ENCODE data around the gene CDON.
"Not testable (repeated sequence)": the region's sequence is repeated elsewhere in the genome, so short reads cannot be mapped to it uniquely, and the experiment has no call there.

CDON gene

GRCh38 chr11:126048197-126048596 lies 14.5 kb downstream of the CDON start:
- DNase-seq (ENCODE audit: low read depth, low spot score), result no peak

- no peak for DNase-seq (ENCODE audit: low read depth, low spot score)
These were observed 16.0 kb downstream of the CDON start for GRCh38 chr11:126046570-126047195.

- no peak for DNase-seq (ENCODE audit: low read depth, low spot score)
These were observed 23.0 kb downstream of the CDON start for GRCh38 chr11:126039485-126040271.

- no peak for DNase-seq (ENCODE audit: low read depth, low spot score)
These were observed 26.9 kb downstream of the CDON start for GRCh38 chr11:126035718-126036117.

GRCh38 chr11:126034933-126035425 lies 27.7 kb downstream of the CDON start:
- DNase-seq (ENCODE audit: low read depth, low spot score), result no peak

- no peak for DNase-seq (ENCODE audit: low read depth, low spot score)
These were observed 28.4 kb downstream of the CDON start for GRCh38 chr11:126034039-126034932.

- no peak for DNase-seq (ENCODE audit: low read depth, low spot score)
These were observed 30.3 kb downstream of the CDON start for GRCh38 chr11:126032375-126032774.

- no peak for DNase-seq (ENCODE audit: low read depth, low spot score)
These were observed 32.9 kb downstream of the CDON start for GRCh38 chr11:126029805-126030204.

GRCh38 chr11:126029237-126029636 lies 33.4 kb downstream of the CDON start:
- DNase-seq (ENCODE audit: low read depth, low spot score), result no peak

GRCh38 chr11:126028534-126028933 lies 34.1 kb downstream of the CDON start:
- DNase-seq (ENCODE audit: low read depth, low spot score), result not testable (repeated sequence)

GRCh38 chr11:126026579-126026978 lies 36.1 kb downstream of the CDON start:
- DNase-seq (ENCODE audit: low read depth, low spot score), result no peak

GRCh38 chr11:126025822-126026221 lies 36.8 kb downstream of the CDON start:
- no peak for DNase-seq (ENCODE audit: low read depth, low spot score)

GRCh38 chr11:126024123-126024522 lies 38.5 kb downstream of the CDON start:
- DNase-seq (ENCODE audit: low read depth, low spot score), result no peak

GRCh38 chr11:126012852-126013251 lies 49.8 kb downstream of the CDON start:
- DNase-seq (ENCODE audit: low read depth, low spot score), result no peak

- DNase-seq (ENCODE audit: low read depth, low spot score), result no peak
These were observed 50.9 kb downstream of the CDON start for GRCh38 chr11:126011754-126012153.

- DNase-seq (ENCODE audit: low read depth, low spot score), result no peak
These were observed 51.4 kb downstream of the CDON start for GRCh38 chr11:126011265-126011664.

GRCh38 chr11:126008956-126009355 lies 53.7 kb downstream of the CDON start:
- DNase-seq (ENCODE audit: low read depth, low spot score), result no peak

GRCh38 chr11:126007238-126007637 lies 55.4 kb downstream of the CDON start:
- no peak for DNase-seq (ENCODE audit: low read depth, low spot score)

GRCh38 chr11:126006068-126006467 lies 56.6 kb downstream of the CDON start:
- DNase-seq (ENCODE audit: low read depth, low spot score), result no peak

- no peak for DNase-seq (ENCODE audit: low read depth, low spot score)
These were observed 60.5 kb downstream of the CDON start for GRCh38 chr11:126002181-126002580.

GRCh38 chr11:125999234-125999880 lies 63.3 kb downstream of the CDON start:
- no peak for DNase-seq (ENCODE audit: low read depth, low spot score)

- DNase-seq (ENCODE audit: low read depth, low spot score), result no peak
These were observed 64.4 kb downstream of the CDON start for GRCh38 chr11:125998267-125998666.

Data from ELF-1 (cell line).